ENCODE measurements around the gene CACTIN. TPM values are rescaled to one million over a fixed set of nuclear protein-coding genes. Genes with fewer than 3 reads are reported as not detected.

The CACTIN gene
- total RNA-seq, 1 experiment from 2014 or later: 33.2 TPM

DNA sequence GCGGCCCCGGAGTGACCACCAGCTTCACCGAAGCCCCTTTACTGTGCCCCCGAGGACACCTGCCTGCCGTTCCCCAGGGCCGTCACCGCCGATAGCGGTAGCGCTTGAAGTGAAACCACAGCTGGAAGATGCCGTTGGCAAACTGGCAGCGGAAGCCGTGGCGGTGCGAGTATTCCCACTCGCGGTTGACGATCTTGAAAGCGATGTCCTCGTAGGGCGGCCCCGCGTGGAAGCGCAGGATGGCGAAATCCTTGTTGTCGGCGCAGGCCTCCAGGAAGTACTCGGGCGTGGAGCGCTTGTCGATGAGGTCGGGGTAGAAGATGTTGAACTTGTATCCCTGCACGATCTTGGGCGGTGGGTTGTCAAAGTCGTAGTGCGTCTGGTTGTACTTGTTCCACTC is 14.7 kb downstream of the CACTIN start:
- CTCF ChIA-PET: no interaction called here
- no peak overlapping the region for H3K9ac ChIP-seq (ENCODE audit: low read length)
- H3K4me1 ChIP-seq (ENCODE audit: control insufficient read depth in 1 of 2, insufficient read depth in 2 of 2, low read length in 2 of 2): peaks cover 7 to 15% of the 10 kb centered on the region in 2 experiments
- no peaks in the 10 kb centered on the region for H4K20me1 ChIP-seq (ENCODE audit: insufficient read depth)
- no peaks in the 10 kb centered on the region for H3K79me2 ChIP-seq (ENCODE audit: insufficient read depth, low read length)
- H3K36me3 ChIP-seq (ENCODE audit: control insufficient read depth in 1 of 2, insufficient read depth in 2 of 2, low read length in 2 of 2): peaks cover 0 to 7% of the 10 kb centered on the region in 2 experiments; a peak in 1 of 4 replicates
- no peaks in the 10 kb centered on the region for H3K9me2 ChIP-seq (ENCODE audit: insufficient read depth)
- no peaks in the 10 kb centered on the region for H3K27me3 ChIP-seq (ENCODE audit: insufficient read depth, low read length)
- H2AFZ ChIP-seq (ENCODE audit: low read depth, low read length, poor library complexity, severe bottlenecking): no peak overlapping the region
- BruUV-seq (replicated peaks): no TSS peak
- no peak overlapping the region for H3K27ac ChIP-seq (ENCODE audit: low read depth, low read length)
- RAD21 ChIA-PET (ENCODE audit: low non-redundant PET in 1 of 2, low total read pairs in 2 of 2, uncharacterized antibody in 2 of 2, unreplicated experiment in 2 of 2): no interaction called here
- ATAC-seq: no peak
- DNase-seq (ENCODE audit: low read depth, low spot score): no peak
- TF ChIP-seq, protein P1, sequence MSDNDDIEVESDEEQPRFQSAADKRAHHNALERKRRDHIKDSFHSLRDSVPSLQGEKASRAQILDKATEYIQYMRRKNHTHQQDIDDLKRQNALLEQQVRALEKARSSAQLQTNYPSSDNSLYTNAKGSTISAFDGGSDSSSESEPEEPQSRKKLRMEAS (IDR thresholded peaks at IDR 0.05): no peak
- TF ChIP-seq SP1 (IDR thresholded peaks at IDR 0.05; ENCODE audit: low read depth) (no peak), CBX3 (IDR thresholded peaks at IDR 0.05; ENCODE audit: low read depth) (no peak), POLR2A (IDR thresholded peaks at IDR 0.05; ENCODE audit: borderline replicate concordance, extremely low read depth, insufficient read depth, insufficient read length) (no peak), ATF3 (IDR thresholded peaks at IDR 0.05) (no peak), ZNF274 (IDR thresholded peaks at IDR 0.05; ENCODE audit: low read depth, low read length) (no peak), FOSL1 (IDR thresholded peaks at IDR 0.05; ENCODE audit: low read depth) (no peak), JUND (IDR thresholded peaks at IDR 0.05) (no peak), SIN3A (IDR thresholded peaks at IDR 0.05; ENCODE audit: low read depth) (no peak), CTCF (IDR thresholded peaks at IDR 0.05 in 2 of 3, conservative IDR thresholded peaks at IDR 0.05 in 1 of 3; ENCODE audit: borderline replicate concordance in 1 of 3, insufficient read depth in 1 of 3, low read depth in 2 of 3, low read length in 2 of 3) (no peak), EGR1 (IDR thresholded peaks at IDR 0.05; ENCODE audit: low read depth) (no peak), EZH2 (IDR thresholded peaks at IDR 0.05) (no peak), POLR2AphosphoS5 (IDR thresholded peaks at IDR 0.05; ENCODE audit: low read depth, low read length) (no peak), EZH2phosphoT487 (IDR thresholded peaks at IDR 0.05; ENCODE audit: borderline replicate concordance) (no peak), ZFX (IDR thresholded peaks at IDR 0.05) (no peak)
- TF ChIP-seq, protein P2, sequence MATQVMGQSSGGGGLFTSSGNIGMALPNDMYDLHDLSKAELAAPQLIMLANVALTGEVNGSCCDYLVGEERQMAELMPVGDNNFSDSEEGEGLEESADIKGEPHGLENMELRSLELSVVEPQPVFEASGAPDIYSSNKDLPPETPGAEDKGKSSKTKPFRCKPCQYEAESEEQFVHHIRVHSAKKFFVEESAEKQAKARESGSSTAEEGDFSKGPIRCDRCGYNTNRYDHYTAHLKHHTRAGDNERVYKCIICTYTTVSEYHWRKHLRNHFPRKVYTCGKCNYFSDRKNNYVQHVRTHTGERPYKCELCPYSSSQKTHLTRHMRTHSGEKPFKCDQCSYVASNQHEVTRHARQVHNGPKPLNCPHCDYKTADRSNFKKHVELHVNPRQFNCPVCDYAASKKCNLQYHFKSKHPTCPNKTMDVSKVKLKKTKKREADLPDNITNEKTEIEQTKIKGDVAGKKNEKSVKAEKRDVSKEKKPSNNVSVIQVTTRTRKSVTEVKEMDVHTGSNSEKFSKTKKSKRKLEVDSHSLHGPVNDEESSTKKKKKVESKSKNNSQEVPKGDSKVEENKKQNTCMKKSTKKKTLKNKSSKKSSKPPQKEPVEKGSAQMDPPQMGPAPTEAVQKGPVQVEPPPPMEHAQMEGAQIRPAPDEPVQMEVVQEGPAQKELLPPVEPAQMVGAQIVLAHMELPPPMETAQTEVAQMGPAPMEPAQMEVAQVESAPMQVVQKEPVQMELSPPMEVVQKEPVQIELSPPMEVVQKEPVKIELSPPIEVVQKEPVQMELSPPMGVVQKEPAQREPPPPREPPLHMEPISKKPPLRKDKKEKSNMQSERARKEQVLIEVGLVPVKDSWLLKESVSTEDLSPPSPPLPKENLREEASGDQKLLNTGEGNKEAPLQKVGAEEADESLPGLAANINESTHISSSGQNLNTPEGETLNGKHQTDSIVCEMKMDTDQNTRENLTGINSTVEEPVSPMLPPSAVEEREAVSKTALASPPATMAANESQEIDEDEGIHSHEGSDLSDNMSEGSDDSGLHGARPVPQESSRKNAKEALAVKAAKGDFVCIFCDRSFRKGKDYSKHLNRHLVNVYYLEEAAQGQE (IDR thresholded peaks at IDR 0.05; ENCODE audit: low read depth): no peak
- POLR2A ChIA-PET: no interaction called here
- no peak overlapping the region for H3K4me2 ChIP-seq (ENCODE audit: low read length)
- intact Hi-C loops (cut with micrococcal nuclease): no loop called here
- H3K4me3 ChIP-seq (replicated peaks in 1 of 2; ENCODE audit: low read depth in 1 of 2, low read length in 2 of 2): no peak overlapping the region
- no peaks in the 10 kb centered on the region for H3K9me3 ChIP-seq (ENCODE audit: control insufficient read depth in 1 of 2, insufficient read depth in 1 of 2, low read depth in 1 of 2, low read length in 2 of 2)
